DOHH2 (cell line): ENCODE data around the gene FXYD6.

Experiments
- H3F3A ChIP-seq: fragments of 200-600 bp; sonication (generic), shearing (Covaris generic); 2 replicates; pipeline ENCODE4 v1.6.0; 2016; ENCODE audit warnings: antibody characterized with exemption, mild to moderate bottlenecking; ENCODE audit not compliant: control insufficient read depth, insufficient read depth
- H3K27ac ChIP-seq: fragments of 200-600 bp; sonication (generic); 2 replicates; pipeline ENCODE4 v1.5.1; 2014; ENCODE audit warnings: low read depth, mild to moderate bottlenecking, low read length, moderate library complexity
- H3K27me3 ChIP-seq: fragments of 200-600 bp; sonication (generic); 2 replicates; pipeline ENCODE4 v1.6.1; 2014; ENCODE audit warnings: mild to moderate bottlenecking, low read length, mixed read lengths; ENCODE audit not compliant: control insufficient read depth
- H3K36me3 ChIP-seq: fragments of 200-600 bp; sonication (generic); 2 replicates; pipeline ENCODE4 v1.6.1; 2014; ENCODE audit warnings: mild to moderate bottlenecking, low read length, moderate library complexity, mixed read lengths; ENCODE audit not compliant: control insufficient read depth
- H3K4me1 ChIP-seq: fragments of 200-600 bp; sonication (generic); 2 replicates; pipeline ENCODE4 v1.6.1; 2014; ENCODE audit warnings: mild to moderate bottlenecking, low read length, mixed read lengths; ENCODE audit not compliant: control insufficient read depth
- H3K4me2 ChIP-seq: fragments of 200-600 bp; sonication (generic); 2 replicates; pipeline ENCODE4 v1.6.0; 2014; ENCODE audit warnings: mild to moderate bottlenecking, low read length, moderate library complexity
- H3K4me3 ChIP-seq: fragments of 200-600 bp; sonication (generic); 2 replicates; pipeline ENCODE4 v1.5.1; 2014; ENCODE audit warnings: mild to moderate bottlenecking, low read length, mixed read lengths
- H3K79me2 ChIP-seq: fragments of 200-600 bp; sonication (generic); 2 replicates; pipeline ENCODE4 v1.6.1; 2014; ENCODE audit warnings: mild to moderate bottlenecking, low read length, mixed read lengths; ENCODE audit not compliant: control insufficient read depth
- H3K9me2 ChIP-seq: fragments of 200-600 bp; sonication (generic); replicated peaks from 2 replicates; pipeline ENCODE4 v1.6.1; 2014; ENCODE audit warnings: mild to moderate bottlenecking, low read length, mixed read lengths; ENCODE audit not compliant: control insufficient read depth
- H3K9me3 ChIP-seq: fragments of 200-600 bp; sonication (generic); 2 replicates; pipeline ENCODE4 v1.6.1; 2014; ENCODE audit warnings: antibody characterized with exemption, low read length, mixed read lengths; ENCODE audit not compliant: control insufficient read depth, insufficient read depth
- H4K20me1 ChIP-seq: fragments of 200-600 bp; sonication (generic); 2 replicates; pipeline ENCODE4 v1.6.0; 2014; ENCODE audit warnings: low read depth, mild to moderate bottlenecking, antibody characterized with exemption, low read length, moderate library complexity; ENCODE audit not compliant: control insufficient read depth, insufficient read depth
- EZH2phosphoT487 ChIP-seq: fragments of 200-600 bp; sonication (generic); IDR thresholded peaks from 2 replicates; pipeline ENCODE4 v1.6.1; 2017; ENCODE audit warnings: borderline replicate concordance, mild to moderate bottlenecking, antibody characterized with exemption, low read length, moderate library complexity, mixed read lengths
- TF ChIP-seq, protein P1 (sequence below): fragments of 200-600 bp; sonication (generic); IDR thresholded peaks from one replicate; pipeline ENCODE4 v1.5.1; 2014; ENCODE audit warnings: antibody characterized with exemption, mild to moderate bottlenecking, low read depth, low read length; ENCODE audit not compliant: poor library complexity, severe bottlenecking

The FXYD6 gene

GRCh38 chr11:117825538-117826189, 50.8 kb downstream of the FXYD6 start:
- Histone ChIP-seq H3K4me2 (no peak overlapping the region), H3F3A (no peaks in the 10 kb centered on the region), H3K9me2 (no peaks in the 10 kb centered on the region), H3K9me3 (no peaks in the 10 kb centered on the region), H3K79me2 (no peaks in the 10 kb centered on the region), H3K27ac (no peak overlapping the region), H3K27me3 (peaks cover 40% of the 10 kb centered on the region), H3K36me3 (no peaks in the 10 kb centered on the region), H3K4me3 (no peak overlapping the region), H3K4me1 (no peaks in the 10 kb centered on the region), H4K20me1 (no peaks in the 10 kb centered on the region)
- TF ChIP-seq, protein P1, sequence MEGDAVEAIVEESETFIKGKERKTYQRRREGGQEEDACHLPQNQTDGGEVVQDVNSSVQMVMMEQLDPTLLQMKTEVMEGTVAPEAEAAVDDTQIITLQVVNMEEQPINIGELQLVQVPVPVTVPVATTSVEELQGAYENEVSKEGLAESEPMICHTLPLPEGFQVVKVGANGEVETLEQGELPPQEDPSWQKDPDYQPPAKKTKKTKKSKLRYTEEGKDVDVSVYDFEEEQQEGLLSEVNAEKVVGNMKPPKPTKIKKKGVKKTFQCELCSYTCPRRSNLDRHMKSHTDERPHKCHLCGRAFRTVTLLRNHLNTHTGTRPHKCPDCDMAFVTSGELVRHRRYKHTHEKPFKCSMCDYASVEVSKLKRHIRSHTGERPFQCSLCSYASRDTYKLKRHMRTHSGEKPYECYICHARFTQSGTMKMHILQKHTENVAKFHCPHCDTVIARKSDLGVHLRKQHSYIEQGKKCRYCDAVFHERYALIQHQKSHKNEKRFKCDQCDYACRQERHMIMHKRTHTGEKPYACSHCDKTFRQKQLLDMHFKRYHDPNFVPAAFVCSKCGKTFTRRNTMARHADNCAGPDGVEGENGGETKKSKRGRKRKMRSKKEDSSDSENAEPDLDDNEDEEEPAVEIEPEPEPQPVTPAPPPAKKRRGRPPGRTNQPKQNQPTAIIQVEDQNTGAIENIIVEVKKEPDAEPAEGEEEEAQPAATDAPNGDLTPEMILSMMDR, result no peak
- no peak for TF ChIP-seq EZH2phosphoT487

- no peak for TF ChIP-seq EZH2phosphoT487
- TF ChIP-seq, protein P1, result no peak
- H3K27ac ChIP-seq, result no peak within 1 kb of the TSS
- no peaks in the 10 kb centered on the region for H3F3A ChIP-seq
- H3K4me2 ChIP-seq, result no peak within 1 kb of the TSS
- H4K20me1 ChIP-seq, result no peaks in the 10 kb centered on the region
- H3K79me2 ChIP-seq, result no peaks in the 10 kb centered on the region
- H3K27me3 ChIP-seq, result peaks cover 32% of the 10 kb centered on the region
- H3K4me3 ChIP-seq, result no peak within 1 kb of the TSS
- H3K36me3 ChIP-seq, result no peaks in the 10 kb centered on the region
- no peaks in the 10 kb centered on the region for H3K4me1 ChIP-seq
- H3K9me3 ChIP-seq, result no peaks in the 10 kb centered on the region
- no peaks in the 10 kb centered on the region for H3K9me2 ChIP-seq
Measured at GRCh38 chr11:117824571-117825537, 51.6 kb downstream of the FXYD6 start, which contains the start of gene FXYD2. FXYD2 (minus strand) TSS chr11:117824744; CDS start chr11:117824678, 66 bp downstream.

DNA sequence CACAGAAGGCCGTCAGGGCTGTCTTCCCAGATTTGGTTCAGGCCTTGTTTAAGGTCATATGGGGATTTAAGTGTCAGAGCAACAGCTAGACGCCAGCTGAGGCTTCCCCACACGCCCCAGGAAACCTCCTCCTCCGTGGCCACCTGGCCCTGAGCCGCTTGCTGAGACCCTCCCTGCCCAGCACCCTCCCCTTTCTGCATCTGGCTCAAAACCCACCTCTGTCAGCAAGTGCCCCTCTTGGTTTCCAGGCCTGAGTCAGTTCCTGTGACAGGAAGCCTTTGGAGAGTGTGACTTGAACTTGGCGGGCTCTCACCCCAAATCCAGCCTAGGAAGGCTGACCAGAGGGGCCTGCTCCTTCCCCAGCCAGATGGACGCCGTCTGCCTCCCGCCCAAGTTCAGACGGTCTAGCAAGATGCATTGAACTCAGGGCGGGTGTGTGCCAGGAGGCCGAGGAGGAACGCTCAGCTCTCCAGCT, 52.5 kb downstream of the FXYD6 start:
- Histone ChIP-seq H3K4me1 (no peaks in the 10 kb centered on the region), H3K4me3 (no peak overlapping the region), H3K79me2 (no peaks in the 10 kb centered on the region), H3K27ac (no peak overlapping the region), H4K20me1 (no peaks in the 10 kb centered on the region), H3K27me3 (peaks cover 29% of the 10 kb centered on the region), H3K36me3 (no peaks in the 10 kb centered on the region), H3F3A (no peaks in the 10 kb centered on the region), H3K9me3 (no peaks in the 10 kb centered on the region), H3K9me2 (no peaks in the 10 kb centered on the region), H3K4me2 (no peak overlapping the region)
- TF ChIP-seq EZH2phosphoT487, result no peak
- TF ChIP-seq, protein P1, result no peak
